ENCODE results near the gene SMIM3.
"Not testable (repeated sequence)": the region's sequence is repeated elsewhere in the genome, so short reads cannot be mapped to it uniquely, and the experiment has no call there.

Gene SMIM3

DNA sequence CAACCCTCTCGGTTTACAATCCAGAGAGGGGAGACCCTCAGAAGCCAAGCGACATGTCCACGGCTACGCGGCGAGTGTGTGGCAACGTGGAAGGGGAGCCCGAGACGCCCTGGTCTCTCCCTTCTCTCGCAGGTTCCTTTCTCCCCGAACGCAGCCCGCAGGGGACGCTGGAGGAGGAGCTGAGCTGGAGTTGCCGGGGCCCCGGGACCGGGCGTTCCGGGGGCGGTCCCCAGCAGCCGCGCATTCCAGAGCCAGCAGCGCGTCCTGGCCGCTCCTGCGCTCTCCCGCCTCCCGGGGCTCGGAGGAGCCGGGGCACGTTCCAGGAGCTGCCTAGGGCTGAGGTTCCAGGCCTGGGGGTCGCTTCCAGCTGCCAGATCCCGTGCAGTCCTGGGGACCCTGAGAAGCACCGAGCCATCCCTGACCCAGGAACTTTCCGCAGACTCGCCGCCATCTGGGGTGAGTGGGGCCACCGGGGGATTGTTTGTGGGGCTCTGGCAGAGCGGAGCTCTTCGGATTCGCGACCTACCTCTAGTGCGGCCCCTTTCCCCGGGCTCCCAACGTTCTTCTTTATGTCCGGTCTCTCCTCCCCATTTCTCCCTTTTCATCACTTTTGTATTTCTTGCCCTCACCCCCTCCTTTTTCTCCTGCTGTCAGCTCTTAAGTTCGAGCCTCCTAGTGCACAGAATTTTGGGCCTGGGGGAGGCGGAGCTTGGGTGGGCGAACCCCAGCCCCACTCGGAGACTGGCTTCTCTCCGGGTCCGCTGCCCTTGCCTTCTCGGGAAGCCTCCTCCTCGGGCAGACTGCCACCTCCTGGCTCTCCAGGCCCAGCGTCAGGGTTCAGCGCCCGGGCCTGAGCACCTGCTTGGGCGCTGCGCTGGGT is at the start of gene SMIM3:
SMIM3 (plus strand) TSS at position 241 of the 880 bp plus-strand sequence. CDS start 16,684 bp downstream, outside the sequence.
- peak; percentile 64 for DNase-seq

DNA sequence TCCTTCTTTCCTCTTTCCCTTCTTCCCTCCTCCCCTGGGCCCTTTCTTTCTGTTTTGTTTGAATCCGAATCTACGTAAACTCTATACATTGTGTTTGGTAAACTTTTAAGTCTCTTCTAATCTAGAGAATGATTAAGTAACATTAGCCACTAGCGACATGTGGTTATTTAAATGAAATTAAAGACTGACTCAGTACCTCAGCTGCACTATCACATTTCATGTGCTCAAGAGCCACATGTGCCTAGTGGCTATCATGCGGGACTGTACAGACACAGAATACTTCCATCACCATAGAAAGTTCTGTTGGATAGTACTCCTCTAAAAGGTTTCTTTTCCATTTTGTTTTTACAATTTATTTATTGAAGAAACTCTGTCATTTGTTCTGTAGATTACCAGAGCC is 48.7 kb upstream of the SMIM3 start:
- no peak for DNase-seq

DNA sequence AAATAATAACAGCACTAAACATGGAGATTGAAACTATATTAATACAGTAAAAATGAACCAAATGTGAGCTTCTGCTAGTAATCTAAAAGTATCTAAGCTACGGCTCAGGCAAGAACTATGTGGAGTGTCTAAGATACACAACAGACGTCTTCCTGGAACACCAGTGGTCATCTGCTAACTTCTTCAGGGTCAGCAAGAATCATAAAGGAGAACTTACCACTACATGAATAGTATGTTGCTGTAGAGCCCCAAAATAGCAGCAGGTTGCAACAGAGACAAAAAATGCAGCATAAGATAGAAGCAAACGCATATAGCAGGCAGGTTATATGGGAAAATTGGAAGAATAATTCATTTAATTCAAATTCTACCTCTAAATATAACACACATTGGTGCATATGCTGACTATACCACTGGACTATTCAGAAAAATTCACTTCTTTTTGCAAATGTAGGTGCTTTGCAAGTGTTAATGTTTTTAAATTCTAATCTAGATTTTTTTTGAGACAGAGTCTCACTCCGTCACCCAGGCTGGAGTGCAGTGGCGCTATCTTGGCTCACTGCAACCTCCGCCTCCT is 46.8 kb upstream of the SMIM3 start:
- no peak for DNase-seq

- peak; percentile 65 for DNase-seq
Observed at GRCh38 chr5:150734579-150735384, 43.8 kb upstream of the SMIM3 start.

DNA sequence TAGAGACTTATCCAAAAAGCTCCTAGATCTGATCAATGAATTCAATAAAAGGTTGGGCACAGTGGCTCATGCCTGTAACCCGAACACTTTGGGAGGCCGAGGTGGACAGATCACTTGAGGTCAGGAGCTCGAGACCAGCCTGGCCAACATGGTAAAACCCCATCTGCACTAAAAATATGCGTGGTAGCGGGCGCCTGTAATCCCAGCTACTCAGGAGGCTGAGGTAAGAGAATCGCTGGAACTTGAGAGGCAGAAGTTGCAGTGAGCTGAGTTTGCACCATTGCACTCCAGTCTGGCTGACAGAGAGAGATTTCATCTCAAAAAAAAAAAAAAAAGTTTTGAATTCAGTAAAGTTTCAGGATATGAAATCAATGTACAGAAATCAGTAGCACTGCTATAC is 39.7 kb upstream of the SMIM3 start:
- no peak for DNase-seq

DNA sequence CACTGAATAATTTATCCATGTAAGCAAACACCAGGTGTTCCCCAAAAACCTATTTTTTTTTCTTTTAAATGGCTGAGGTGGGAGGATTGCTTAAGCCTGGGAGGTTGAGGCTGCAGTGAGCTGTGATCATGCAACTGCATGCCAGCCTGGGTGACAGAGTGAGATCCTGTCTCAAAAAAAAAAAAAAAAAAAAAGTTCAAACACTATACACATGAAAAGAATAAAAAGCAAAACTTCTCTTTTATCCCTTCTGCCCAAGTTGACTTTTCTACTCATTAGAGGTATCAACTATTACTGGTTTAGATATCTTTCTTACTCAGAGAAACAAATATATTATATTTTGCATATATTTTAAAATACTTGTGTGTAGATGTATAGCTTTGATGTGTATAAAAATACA is 37.6 kb upstream of the SMIM3 start:
- no peak for DNase-seq

GRCh38 chr5:150742455-150743141 is 36.0 kb upstream of the SMIM3 start:
- not testable (repeated sequence) for DNase-seq

DNA sequence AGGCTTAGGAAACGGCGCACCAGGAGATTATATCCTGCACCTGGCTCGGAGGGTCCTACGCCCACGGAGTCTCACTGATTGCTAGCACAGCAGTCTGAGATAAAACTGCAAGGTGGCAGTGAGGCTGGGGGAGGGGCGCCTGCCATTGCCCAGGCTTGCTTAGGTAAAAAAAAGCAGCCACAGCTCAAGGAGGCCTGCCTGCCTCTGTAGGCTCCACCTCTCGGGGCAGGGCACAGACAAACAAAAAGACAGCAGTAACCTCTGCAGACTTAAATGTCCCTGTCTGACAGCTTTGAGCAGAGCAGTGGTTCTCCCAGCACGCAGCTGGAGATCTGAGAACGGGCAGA is 35.4 kb upstream of the SMIM3 start:
- DNase-seq = not testable (repeated sequence)

GRCh38 chr5:150750469-150750868 is 28.1 kb upstream of the SMIM3 start:
- no peak for DNase-seq

DNA sequence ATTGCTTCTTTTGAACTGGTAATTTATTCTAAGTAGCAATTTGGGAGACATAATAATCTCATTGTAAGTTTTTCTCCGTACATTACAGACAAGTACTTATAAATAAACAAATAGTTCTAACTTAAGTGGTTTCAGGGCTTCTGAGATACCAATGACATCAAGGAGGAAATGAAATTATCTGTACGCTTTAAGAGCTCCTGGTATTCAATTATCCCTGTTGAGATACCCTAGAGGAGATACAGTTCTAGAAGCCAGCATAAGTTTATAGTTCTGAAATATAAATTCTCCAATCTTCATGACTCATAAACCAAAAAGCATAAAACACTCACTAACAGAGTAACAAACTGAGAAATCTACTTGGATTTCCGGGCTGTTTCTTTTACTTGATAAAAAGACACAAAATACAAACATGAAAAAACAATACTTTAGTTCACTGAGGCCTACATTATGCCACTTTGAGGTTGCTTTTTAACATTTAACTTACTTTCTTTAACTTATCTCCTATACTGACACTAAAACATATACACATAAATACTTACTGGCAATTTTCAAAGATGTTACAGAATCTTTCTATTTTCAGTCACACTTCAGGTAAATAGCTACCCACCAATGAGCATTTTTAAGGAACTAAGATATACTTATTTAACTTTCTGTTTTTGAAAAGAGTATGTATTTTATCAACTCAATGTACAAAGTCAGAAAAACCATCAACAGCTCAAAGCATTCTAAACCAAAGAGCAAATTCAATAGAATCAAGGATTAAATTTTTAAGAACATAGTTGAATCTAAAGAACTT is 27.3 kb upstream of the SMIM3 start:
- no peak for DNase-seq

DNA sequence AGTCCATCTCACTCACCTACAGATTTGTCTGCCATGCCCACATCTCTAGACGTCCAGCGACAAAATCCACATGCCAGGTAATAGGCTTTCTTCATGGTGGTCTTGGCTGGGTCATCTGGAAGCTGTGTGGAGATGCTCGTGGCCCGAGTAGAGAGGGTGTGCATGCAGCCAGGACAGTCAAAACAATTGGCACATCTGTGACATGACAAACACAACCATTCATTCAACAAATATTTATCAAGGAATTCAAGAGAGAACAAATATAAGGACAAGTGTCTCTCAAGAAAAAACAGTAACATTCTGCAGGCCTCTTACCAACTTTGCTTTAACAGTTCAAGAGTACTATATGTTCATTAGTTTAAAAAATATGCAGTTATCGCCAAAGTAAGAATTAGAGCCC is 25.1 kb upstream of the SMIM3 start:
- no peak for DNase-seq

- no peak for DNase-seq
Observed at GRCh38 chr5:150753863-150754262, 24.7 kb upstream of the SMIM3 start.

DNA sequence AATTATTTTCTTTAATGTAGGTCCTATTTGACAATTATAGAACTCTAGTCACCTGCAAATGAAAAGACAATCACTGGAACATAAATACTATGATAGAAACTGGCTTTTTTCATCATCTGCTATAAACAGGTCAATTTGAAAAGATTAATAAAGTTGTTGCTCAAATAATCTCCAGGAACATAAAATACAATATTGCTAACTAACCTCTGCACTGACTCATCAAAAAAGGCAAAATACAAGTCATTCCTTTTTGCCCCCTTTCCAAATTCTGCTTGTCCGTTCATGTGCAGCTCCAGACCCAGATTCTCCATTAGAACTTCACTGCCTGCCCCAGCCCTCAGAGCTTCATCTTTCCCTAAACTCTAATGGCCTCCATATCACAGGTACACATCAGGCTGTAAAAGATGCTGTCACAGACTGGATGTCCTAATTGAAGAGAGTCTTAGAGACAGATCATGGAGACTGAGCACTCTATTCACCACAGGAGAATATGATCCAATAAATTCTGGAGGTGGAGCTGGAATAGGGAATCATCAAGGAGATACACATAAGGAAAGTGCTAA is 21.4 kb upstream of the SMIM3 start:
- DNase-seq = peak; percentile 18

DNA sequence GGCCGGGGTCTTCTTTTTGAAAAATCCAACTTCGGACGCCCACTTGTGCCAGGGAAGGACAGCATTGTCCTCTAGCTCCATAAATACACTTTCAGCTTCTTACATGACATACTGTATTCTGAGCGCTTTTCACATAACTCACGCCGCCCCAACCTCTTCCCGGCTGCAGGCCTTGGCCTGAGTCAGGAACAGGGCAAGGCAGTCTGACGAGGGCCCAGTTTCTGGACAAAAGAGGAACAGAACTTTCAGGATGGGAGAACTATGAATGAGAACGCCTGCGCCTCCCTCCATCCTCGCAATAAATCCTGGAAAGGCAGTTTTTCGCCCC is 20.4 kb upstream of the SMIM3 start:
- no peak for DNase-seq

DNA sequence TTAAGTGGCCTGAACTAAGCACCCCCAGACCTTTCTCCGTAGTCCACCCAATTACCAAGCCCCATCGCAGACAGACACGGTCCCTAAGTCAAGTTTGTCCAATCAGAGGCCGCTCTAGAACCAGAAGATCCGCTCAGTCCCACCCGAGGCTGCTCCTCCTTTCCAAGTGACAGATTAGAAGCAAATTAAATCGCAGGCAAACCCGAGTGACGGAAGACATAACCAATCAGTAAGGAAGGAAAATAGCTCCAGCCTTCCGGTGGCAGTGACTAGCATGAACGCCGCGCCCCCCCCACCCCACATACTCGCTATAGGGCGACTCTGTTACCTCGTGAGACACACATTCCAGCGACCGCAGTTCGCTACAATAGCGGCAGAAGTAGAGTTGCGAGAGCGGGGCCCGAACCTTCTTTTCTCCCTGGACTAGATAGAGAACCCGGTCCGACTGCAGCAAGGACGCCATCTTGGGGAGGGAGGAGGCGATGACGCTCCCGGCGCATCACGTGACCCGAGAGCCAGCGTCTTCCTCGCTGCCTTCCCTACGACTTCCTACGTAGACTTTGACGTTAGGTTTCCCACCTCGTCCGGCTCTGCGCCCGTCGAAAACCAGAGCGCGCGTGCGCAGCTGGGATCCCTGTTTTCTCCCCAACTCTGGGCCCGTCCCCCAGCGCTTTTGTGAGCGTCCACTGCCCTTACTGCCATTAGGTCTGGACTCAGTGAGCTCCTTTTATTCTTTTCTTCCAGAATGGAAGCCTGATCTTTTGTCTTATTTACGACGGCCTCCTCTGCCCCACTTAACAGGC is 19.8 kb upstream of the SMIM3 start, which contains the start of gene DCTN4:
DCTN4 (minus strand) TSS at position 487 of the 803 bp plus-strand sequence; CDS start at position 463, 24 bp downstream.
- DNase-seq = peak; percentile 99

DNA sequence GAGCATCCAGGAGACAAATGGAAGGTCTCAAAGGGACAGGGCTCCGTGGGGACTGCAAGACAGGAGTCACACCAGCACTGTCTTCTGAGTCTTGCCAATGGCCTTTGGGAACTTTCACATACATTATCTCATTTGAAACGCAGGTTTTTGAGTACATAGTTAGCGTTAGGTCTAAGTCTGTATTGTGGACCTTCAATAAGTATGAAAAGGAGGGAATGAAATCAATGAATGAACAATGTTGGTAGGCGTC is 19.3 kb upstream of the SMIM3 start:
- no peak for DNase-seq

- DNase-seq = no peak
Observed at GRCh38 chr5:150762211-150762610, 16.3 kb upstream of the SMIM3 start.

- DNase-seq = peak; percentile 92
Observed at GRCh38 chr5:150763023-150763769, 15.4 kb upstream of the SMIM3 start.

GRCh38 chr5:150764530-150764929 is 14.0 kb upstream of the SMIM3 start:
- peak; percentile 81 for DNase-seq

DNA sequence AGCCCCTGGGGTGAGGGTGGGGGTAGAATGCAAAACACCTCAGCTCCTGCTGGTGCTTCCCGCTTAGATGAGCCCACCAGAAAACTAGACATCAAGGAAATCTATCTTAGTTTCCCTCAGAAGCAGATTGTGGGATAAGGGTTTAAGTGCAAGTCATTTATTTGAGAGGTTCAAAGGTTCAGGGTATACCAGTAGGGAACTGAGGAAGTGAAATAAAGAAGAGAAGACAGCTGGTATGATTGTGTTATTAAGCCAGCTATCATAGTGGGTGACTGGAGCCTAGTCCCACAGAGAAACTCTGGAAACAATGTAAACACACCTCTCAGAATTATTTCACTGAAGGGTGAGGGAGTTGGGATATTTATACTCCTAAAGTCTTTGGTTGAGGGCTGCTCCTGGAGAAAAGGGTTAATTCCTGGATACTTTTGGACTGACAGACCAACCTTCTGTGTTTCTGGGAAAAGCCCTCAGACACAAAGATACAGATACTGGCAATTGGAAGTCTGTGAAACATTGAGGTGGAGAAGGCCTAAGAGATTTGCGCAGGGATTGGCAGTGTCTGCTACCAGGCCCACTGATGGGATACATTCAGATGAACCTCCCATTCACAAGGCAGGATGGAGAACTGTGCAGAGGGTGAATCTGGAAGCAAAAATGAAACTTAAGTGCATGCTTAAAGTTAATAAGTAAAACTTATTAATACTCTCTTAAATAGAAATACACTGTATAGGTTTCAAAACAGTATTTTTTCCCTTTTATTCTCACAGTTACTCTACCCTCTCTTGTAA is 13.4 kb upstream of the SMIM3 start:
- DNase-seq = no peak

Data from hematopoietic multipotent progenitor cell treated with erythropoietin and hydrocortisone succinate and interleukin-3 and kit ligand, for 8 days (in vitro differentiated cells).